A549 treated with AZD9567 at 1 μM for 4 hours (cell line): ENCODE data around the gene TP53BP2. TPM values are rescaled to one million over a fixed set of nuclear protein-coding genes. Genes with fewer than 3 reads are reported as not detected.

Source experiments
- total RNA-seq: library from RNA; stranded (reverse); fragments of 200-300 nt; extraction: Qiagen RNA extraction; gene quantifications from 5 replicates; pipeline ENCODE4 v1.2.3, GENCODE V29; 2022; ENCODE audit not compliant: insufficient read depth

The TP53BP2 gene, protein sequence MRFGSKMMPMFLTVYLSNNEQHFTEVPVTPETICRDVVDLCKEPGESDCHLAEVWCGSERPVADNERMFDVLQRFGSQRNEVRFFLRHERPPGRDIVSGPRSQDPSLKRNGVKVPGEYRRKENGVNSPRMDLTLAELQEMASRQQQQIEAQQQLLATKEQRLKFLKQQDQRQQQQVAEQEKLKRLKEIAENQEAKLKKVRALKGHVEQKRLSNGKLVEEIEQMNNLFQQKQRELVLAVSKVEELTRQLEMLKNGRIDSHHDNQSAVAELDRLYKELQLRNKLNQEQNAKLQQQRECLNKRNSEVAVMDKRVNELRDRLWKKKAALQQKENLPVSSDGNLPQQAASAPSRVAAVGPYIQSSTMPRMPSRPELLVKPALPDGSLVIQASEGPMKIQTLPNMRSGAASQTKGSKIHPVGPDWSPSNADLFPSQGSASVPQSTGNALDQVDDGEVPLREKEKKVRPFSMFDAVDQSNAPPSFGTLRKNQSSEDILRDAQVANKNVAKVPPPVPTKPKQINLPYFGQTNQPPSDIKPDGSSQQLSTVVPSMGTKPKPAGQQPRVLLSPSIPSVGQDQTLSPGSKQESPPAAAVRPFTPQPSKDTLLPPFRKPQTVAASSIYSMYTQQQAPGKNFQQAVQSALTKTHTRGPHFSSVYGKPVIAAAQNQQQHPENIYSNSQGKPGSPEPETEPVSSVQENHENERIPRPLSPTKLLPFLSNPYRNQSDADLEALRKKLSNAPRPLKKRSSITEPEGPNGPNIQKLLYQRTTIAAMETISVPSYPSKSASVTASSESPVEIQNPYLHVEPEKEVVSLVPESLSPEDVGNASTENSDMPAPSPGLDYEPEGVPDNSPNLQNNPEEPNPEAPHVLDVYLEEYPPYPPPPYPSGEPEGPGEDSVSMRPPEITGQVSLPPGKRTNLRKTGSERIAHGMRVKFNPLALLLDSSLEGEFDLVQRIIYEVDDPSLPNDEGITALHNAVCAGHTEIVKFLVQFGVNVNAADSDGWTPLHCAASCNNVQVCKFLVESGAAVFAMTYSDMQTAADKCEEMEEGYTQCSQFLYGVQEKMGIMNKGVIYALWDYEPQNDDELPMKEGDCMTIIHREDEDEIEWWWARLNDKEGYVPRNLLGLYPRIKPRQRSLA
- total RNA-seq, result 20.5 to 33.7 TPM (median 23.8 TPM) in 5 replicates

DNA sequence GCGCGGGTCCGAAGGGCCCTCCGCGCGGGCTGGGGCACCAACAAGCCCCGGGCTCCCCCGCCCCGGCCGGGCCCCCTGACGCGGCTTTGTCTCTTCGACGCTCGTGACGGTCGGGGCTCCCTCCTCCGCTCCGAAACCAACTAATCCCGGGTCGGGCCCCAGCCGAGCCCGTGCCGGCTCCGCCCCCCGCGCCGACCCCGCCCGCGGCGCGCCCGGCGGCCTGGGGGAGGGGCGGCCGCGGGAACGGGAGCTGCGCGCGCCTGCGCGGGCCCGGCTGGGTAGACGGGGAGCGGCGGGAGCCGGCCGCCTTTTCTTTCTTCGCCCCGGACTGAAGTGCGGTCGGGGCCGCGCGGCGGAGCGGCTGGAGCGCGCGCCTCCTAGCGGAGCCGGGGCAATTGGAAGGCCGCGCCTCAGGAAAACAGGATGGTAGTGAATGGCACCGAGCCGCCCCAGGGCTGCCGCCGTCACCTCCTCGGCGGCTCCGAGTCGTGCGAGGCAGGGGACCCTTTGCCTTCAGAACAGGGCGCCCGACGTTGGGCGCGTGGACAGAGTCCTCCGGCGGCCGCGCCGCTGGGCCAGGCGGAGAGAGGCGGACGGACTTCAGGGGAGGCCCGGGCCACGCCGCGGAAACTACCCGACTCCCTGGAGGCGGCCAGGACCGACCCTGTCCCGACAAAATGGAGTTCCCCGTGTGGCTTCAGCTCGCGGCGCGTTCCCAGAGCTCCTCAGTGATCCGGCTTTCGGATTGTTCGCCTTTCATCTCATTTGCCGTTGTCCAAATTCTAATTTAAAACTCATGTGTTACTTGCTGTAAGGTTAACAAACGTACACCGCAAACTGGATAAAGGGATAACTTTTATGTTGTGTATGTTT lies at the start of gene TP53BP2:
Gene TP53BP2, minus strand, starts transcription at position 138 of the 873 bp plus-strand sequence. CDS start 267 bp downstream, outside the sequence.

Other genes starting within 250 kb of the TP53BP2 start
- gene CAPN8, start 180.2 kb downstream of the TP53BP2 start, total RNA-seq, result 0.77 to 1.2 TPM (median 0.84 TPM) in 4 of 5 replicates, not detected in the other
- gene CAPN2, start 133.4 kb downstream of the TP53BP2 start, total RNA-seq, result 388 to 421 TPM (median 403 TPM) in 5 replicates